ENCODE data around the gene TMPRSS13.

Gene TMPRSS13

GRCh38 chr11:117914398-117914761 lies 14.8 kb downstream of the TMPRSS13 start (continued):
- TF ChIP-seq ELK4 (IDR thresholded peaks at IDR 0.05; ENCODE audit: borderline replicate concordance, low read depth, low read length): no peak
- no peak for TF ChIP-seq ZNF221 (tag by site-specific recombination; IDR thresholded peaks at IDR 0.05; ENCODE audit: borderline replicate concordance)
- TF ChIP-seq BCL11A (tag by site-specific recombination; IDR thresholded peaks at IDR 0.05; ENCODE audit: low read depth): no peak
- TF ChIP-seq ZNF211 (tag by site-specific recombination; IDR thresholded peaks at IDR 0.05; ENCODE audit: low read depth): no peak
- TF ChIP-seq ZNF10 (tag by site-specific recombination; IDR thresholded peaks at IDR 0.05): no peak
- TF ChIP-seq ZBTB21 (tag by site-specific recombination; IDR thresholded peaks at IDR 0.05): no peak
- no peak for TF ChIP-seq ZNF133 (tag by site-specific recombination; IDR thresholded peaks at IDR 0.05)
- TF ChIP-seq ZNF837 (tag by site-specific recombination; IDR thresholded peaks at IDR 0.05): no peak

GRCh38 chr11:117913736-117914397 lies 15.3 kb downstream of the TMPRSS13 start:
- TF ChIP-seq ZSCAN4 (tag by site-specific recombination; IDR thresholded peaks at IDR 0.05) (peak; percentile 55), YY2 (tag by site-specific recombination; IDR thresholded peaks at IDR 0.05) (no peak)
- no peaks in the 10 kb centered on the region for H3K9me3 ChIP-seq (ENCODE audit: control insufficient read depth, insufficient read depth, low read depth, low read length)
- no peaks in the 10 kb centered on the region for H3K36me3 ChIP-seq (ENCODE audit: control insufficient read depth in 2 of 2, insufficient read depth in 1 of 2, low read length in 2 of 2)
- H3K4me3 ChIP-seq (ENCODE audit: low read depth, low read length): no peak overlapping the region
- H3K27ac ChIP-seq (ENCODE audit: extremely low read depth, low read depth, low read length): no peak overlapping the region
- no peaks in the 10 kb centered on the region for H3K4me1 ChIP-seq (ENCODE audit: control insufficient read depth, insufficient read depth, low read length)
- CTCF ChIA-PET: interaction anchor here (0.9 to 1.0 kb wide), 2 partner anchors 95 to 140 kb away, joined by 4 to 6 read pairs; no protein-coding TSS in a partner anchor
- POLR2A ChIA-PET: no interaction called here

GRCh38 chr11:117912497-117912896 lies 16.7 kb downstream of the TMPRSS13 start:
- Histone ChIP-seq H3K27ac (ENCODE audit: extremely low read depth, low read depth, low read length) (no peak overlapping the region), H3K9me3 (ENCODE audit: control insufficient read depth, insufficient read depth, low read depth, low read length) (no peaks in the 10 kb centered on the region), H3K4me1 (ENCODE audit: control insufficient read depth, insufficient read depth, low read length) (no peaks in the 10 kb centered on the region), H3K36me3 (ENCODE audit: control insufficient read depth in 2 of 2, insufficient read depth in 1 of 2, low read length in 2 of 2) (no peaks in the 10 kb centered on the region), H3K4me3 (ENCODE audit: low read depth, low read length) (no peak overlapping the region)
- ChIA-PET CTCF (no interaction called here), POLR2A (no interaction called here)
- TF ChIP-seq HIC1 (tag by site-specific recombination; IDR thresholded peaks at IDR 0.05) (no peak), ZNF335 (tag by site-specific recombination; conservative IDR thresholded peaks at IDR 0.05) (no peak), ZNF362 (tag by site-specific recombination; IDR thresholded peaks at IDR 0.05) (no peak), ZNF600 (tag by site-specific recombination; IDR thresholded peaks at IDR 0.05) (no peak), ELK4 (IDR thresholded peaks at IDR 0.05; ENCODE audit: borderline replicate concordance, low read depth, low read length) (no peak), ZBTB26 (tag by site-specific recombination; optimal IDR thresholded peaks at IDR 0.05) (no peak), SALL2 (tag by site-specific recombination; IDR thresholded peaks at IDR 0.05; ENCODE audit: borderline replicate concordance) (no peak), ZNF174 (tag by site-specific recombination; IDR thresholded peaks at IDR 0.05) (no peak), ZNF223 (tag by site-specific recombination; IDR thresholded peaks at IDR 0.05) (no peak), ZNF501 (tag by site-specific recombination; IDR thresholded peaks at IDR 0.05) (no peak), ZNF2 (tag by site-specific recombination; IDR thresholded peaks at IDR 0.05) (no peak), AEBP2 (tag by site-specific recombination; IDR thresholded peaks at IDR 0.05; ENCODE audit: borderline replicate concordance) (no peak), MYNN (tag by site-specific recombination; IDR thresholded peaks at IDR 0.05; ENCODE audit: borderline replicate concordance) (no peak), MEIS1 (CRISPR knock-in tag; IDR thresholded peaks at IDR 0.05; ENCODE audit: borderline replicate concordance) (no peak), ZNF629 (tag by site-specific recombination; IDR thresholded peaks at IDR 0.05) (no peak)

Measured in HEK293 (cell line).